A673 (cell line): Measurements from ENCODE around the gene AVPR2.

ENCODE experiments used
- EZH2 ChIP-seq: fragments of 200-600 bp; sonication (generic); IDR thresholded peaks from 2 replicates; pipeline ENCODE4 v1.6.1; 2017; ENCODE audit warnings: borderline replicate concordance, low read depth, mild to moderate bottlenecking, mixed read lengths, antibody characterized with exemption, low read length; ENCODE audit not compliant: poor library complexity, severe bottlenecking
- TF ChIP-seq, protein P1 (sequence below): fragments of 300-800, 200-600 bp; sonication (generic); conservative IDR thresholded peaks from 2 replicates; pipeline ENCODE4 v1.5.1; 2017; ENCODE audit warnings: low read depth, mild to moderate bottlenecking, antibody characterized with exemption, low read length, moderate library complexity, mixed read lengths

DNA sequence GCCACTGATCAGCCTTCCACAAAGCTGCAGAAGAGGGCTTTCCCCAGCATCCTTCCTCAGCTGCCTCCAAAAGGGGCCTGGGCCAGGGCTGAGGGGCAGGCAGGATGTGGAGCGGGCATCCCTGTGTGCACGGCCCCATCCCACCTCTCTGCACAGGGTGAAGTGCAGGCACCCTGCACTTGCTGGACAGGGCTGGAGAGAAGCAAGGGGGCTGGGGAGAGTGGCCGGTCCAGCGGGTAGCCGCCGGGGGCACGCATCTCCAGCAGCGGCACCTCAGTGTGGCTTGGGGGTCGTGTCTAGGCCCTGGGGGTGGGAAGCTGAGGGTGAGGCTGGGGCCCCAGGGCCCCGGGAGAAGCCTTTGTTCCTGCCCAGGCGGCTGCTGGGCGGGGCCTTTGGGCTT is 3.0 kb downstream of the AVPR2 start:
- TF ChIP-seq, protein P1, sequence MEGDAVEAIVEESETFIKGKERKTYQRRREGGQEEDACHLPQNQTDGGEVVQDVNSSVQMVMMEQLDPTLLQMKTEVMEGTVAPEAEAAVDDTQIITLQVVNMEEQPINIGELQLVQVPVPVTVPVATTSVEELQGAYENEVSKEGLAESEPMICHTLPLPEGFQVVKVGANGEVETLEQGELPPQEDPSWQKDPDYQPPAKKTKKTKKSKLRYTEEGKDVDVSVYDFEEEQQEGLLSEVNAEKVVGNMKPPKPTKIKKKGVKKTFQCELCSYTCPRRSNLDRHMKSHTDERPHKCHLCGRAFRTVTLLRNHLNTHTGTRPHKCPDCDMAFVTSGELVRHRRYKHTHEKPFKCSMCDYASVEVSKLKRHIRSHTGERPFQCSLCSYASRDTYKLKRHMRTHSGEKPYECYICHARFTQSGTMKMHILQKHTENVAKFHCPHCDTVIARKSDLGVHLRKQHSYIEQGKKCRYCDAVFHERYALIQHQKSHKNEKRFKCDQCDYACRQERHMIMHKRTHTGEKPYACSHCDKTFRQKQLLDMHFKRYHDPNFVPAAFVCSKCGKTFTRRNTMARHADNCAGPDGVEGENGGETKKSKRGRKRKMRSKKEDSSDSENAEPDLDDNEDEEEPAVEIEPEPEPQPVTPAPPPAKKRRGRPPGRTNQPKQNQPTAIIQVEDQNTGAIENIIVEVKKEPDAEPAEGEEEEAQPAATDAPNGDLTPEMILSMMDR: no peak
- no peak for TF ChIP-seq EZH2
